ENCODE data around the gene CNDP1.

- TF ChIP-seq CTCF (optimal IDR thresholded peaks at IDR 0.05 in 1 of 3, IDR thresholded peaks at IDR 0.05 in 1 of 3, conservative IDR thresholded peaks at IDR 0.05 in 1 of 3; ENCODE audit: extremely low read depth in 1 of 3, insufficient read depth in 2 of 3, low read length in 3 of 3) = no peak
- no peak for TF ChIP-seq EZH2 (IDR thresholded peaks at IDR 0.05; ENCODE audit: low read length)
Measured at GRCh38 chr18:74604774-74605173, 70.5 kb downstream of the CNDP1 start.
